Endothelial cell (in vitro differentiated cells): Measurements from ENCODE around the gene PPM1D. TPM values are rescaled to one million over a fixed set of nuclear protein-coding genes. Genes with fewer than 3 reads are reported as not detected.

ENCODE experiments used
- DNase-seq: peaks from one replicate; pipeline ENCODE4 v3.0.0; 2021; ENCODE audit warnings: low spot score
- H3K27ac Mint-ChIP-seq: one replicate; pipeline ENCODE4 v1.8.0; 2021; ENCODE audit warnings: mixed read lengths, inconsistent platforms; ENCODE audit not compliant: unreplicated experiment
- H3K27me3 Mint-ChIP-seq: one replicate; pipeline ENCODE4 v1.8.0; 2021; ENCODE audit warnings: mild to moderate bottlenecking, moderate library complexity, mixed read lengths, inconsistent platforms; ENCODE audit not compliant: unreplicated experiment
- H3K36me3 Mint-ChIP-seq: one replicate; pipeline ENCODE4 v1.8.0; 2021; ENCODE audit warnings: mild to moderate bottlenecking, low read depth, mixed read lengths, inconsistent platforms; ENCODE audit not compliant: unreplicated experiment
- H3K4me1 Mint-ChIP-seq: one replicate; pipeline ENCODE4 v1.8.0; 2021; ENCODE audit warnings: mild to moderate bottlenecking, mixed read lengths, inconsistent platforms; ENCODE audit not compliant: unreplicated experiment
- H3K4me3 Mint-ChIP-seq: one replicate; pipeline ENCODE4 v1.8.0; 2021; ENCODE audit warnings: mild to moderate bottlenecking, mixed read lengths, inconsistent platforms; ENCODE audit not compliant: unreplicated experiment
- H3K9me3 Mint-ChIP-seq: one replicate; pipeline ENCODE4 v1.8.0; 2021; ENCODE audit warnings: mixed read lengths, inconsistent platforms; ENCODE audit not compliant: unreplicated experiment
- total RNA-seq: library from RNA; stranded (reverse); fragmentation: NEBNext Ultra II Directional; extraction: Animal tissue kit (Norgen Biotek cat#: 25700); gene quantifications from one replicate; pipeline ENCODE4 v1.2.1, GENCODE V29; 2021; ENCODE audit not compliant: unreplicated experiment
- TF ChIP-seq, protein P1 (sequence below): fragments of 200-600 bp; sonication (generic); IDR thresholded peaks from one replicate; pipeline ENCODE4 v1.5.0; 2021; ENCODE audit warnings: antibody characterized with exemption; ENCODE audit not compliant: unreplicated experiment

Gene PPM1D
- total RNA-seq, 1 donor from 2014 or later, result 14.6 TPM

DNA sequence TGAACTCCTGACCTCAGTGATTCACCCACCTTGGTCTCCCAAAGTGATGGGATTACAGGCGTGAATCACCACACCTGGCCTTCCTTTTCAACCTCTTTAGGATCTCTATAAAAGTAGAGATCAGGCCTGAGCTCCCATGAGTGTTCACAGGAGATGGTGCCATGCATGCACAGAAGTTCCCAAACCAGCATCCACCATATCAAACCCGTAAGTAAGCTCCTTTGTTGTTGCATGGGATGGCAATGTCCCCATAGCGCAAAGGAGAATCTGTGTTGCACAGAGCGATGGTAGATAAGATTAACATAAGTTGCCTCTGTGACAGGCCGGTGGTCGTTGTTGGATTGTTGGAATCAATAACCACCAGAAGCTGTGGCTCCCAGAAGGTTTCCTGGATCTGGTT, 34.8 kb upstream of the PPM1D start:
- H3K4me1 Mint-ChIP-seq, result no peaks in the 10 kb centered on the region

DNA sequence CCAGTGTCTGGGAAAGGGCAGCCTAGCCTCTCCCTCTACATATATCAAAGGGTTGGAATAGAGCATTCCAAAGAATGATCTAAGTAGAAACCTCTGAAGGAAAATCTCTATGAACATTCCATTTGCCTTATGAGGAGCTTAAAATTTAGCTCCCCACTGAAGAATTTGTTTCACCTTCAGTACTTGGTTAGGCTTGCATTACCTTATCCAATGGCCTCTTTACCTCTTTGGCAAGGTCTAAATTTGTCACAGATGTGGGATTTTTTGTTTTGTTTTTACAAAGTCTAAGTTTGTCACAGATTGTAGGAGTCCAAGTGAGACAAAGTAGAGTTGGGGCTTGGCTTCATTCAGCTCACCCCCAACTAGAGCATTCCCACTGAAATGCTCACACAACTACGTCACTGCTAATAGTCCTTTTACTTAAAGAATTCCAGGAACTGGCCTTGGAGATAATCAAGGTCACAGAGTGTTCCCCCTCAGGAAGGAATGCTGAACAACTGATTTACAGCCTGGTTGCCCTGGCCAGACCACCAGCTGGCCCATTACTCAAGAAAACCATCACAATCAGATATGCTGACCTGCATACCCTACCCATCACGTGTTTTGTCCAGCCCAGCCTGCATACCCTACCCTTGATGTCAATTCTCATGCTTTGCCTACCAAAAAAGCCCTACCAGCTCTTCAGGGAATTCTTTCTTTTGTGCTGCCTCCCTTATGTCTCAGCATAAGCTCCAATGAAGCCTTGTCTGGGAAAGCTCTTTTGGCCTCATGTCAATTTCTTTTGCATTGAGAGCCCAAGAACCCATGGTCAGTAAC, 26.5 kb upstream of the PPM1D start:
- Mint-ChIP-seq H3K27ac (no peak overlapping the region), H3K4me3 (no peak overlapping the region), H3K27me3 (no peaks in the 10 kb centered on the region), H3K36me3 (no peaks in the 10 kb centered on the region), H3K4me1 (peaks cover 14% of the 10 kb centered on the region), H3K9me3 (no peaks in the 10 kb centered on the region)
- DNase-seq, result no peak
- TF ChIP-seq, protein P1, sequence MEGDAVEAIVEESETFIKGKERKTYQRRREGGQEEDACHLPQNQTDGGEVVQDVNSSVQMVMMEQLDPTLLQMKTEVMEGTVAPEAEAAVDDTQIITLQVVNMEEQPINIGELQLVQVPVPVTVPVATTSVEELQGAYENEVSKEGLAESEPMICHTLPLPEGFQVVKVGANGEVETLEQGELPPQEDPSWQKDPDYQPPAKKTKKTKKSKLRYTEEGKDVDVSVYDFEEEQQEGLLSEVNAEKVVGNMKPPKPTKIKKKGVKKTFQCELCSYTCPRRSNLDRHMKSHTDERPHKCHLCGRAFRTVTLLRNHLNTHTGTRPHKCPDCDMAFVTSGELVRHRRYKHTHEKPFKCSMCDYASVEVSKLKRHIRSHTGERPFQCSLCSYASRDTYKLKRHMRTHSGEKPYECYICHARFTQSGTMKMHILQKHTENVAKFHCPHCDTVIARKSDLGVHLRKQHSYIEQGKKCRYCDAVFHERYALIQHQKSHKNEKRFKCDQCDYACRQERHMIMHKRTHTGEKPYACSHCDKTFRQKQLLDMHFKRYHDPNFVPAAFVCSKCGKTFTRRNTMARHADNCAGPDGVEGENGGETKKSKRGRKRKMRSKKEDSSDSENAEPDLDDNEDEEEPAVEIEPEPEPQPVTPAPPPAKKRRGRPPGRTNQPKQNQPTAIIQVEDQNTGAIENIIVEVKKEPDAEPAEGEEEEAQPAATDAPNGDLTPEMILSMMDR, result no peak

More for the DNA sequence above, 34.8 kb upstream of the PPM1D start:
- no peak for DNase-seq
- Mint-ChIP-seq H3K4me3 (no peak overlapping the region), H3K27ac (no peak overlapping the region), H3K9me3 (no peaks in the 10 kb centered on the region), H3K36me3 (no peaks in the 10 kb centered on the region), H3K27me3 (peaks cover 1% of the 10 kb centered on the region)
- TF ChIP-seq, protein P1, result no peak

DNA sequence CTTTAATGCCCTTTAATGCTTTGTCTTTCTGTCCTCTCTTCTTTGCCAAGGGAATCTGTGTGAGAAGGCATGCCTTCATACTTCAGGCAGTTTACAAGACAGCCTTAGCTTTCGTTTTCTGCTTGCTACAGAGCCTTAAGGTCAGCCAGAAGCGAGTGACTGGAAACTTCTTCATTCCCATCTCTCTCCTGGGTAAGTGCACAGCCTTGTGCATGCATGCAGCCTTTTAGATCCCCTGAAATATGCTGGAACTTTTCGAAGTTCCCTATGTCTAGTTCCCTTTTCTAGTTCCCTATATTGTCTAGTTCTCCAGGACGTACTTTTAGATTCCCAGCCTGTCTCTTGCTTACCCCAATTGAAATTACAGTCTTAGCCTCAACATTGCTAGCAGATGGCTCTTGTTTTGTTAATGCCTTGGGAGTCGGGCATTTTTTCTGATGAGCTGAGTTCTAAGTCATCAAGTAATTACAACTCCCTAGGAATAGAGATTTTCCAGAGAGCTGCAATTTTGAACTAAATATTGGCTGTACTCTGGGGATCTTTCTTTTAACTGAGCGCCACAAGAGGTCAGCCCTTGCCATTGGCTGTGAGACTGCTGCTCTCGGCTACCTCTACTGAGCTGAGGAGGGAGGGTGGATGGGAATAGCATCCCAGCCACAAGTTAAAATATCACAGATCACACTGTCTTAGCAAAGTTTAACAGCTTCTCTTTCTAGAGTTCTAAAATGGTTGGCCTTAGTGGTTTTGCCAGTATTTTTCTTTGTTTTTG, 22.7 kb upstream of the PPM1D start:
- Mint-ChIP-seq H3K27ac (no peak overlapping the region), H3K4me1 (peaks cover 4% of the 10 kb centered on the region), H3K9me3 (no peaks in the 10 kb centered on the region), H3K27me3 (no peaks in the 10 kb centered on the region), H3K36me3 (no peaks in the 10 kb centered on the region), H3K4me3 (no peak overlapping the region)
- TF ChIP-seq, protein P1, result no peak
- DNase-seq, result no peak

DNA sequence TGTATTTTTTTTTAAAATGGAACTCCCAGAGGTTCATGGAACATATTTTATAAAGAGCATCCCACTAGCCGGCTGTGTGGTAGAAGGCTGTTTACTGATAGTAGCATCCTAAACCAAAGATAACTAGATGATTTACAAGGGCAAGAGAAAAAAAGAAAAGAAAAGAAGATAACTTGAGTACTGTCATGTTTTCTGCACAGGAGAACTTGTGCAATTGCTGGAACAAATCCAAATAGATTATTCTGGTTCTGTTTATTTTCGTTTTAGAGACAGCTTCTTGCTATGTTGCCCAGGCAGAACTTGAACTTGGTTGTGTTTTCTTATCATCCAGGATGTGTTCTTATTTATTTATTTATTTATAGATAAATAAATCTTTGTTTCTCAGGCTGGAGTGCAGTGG, 20.9 kb upstream of the PPM1D start:
- no peaks in the 10 kb centered on the region for H3K27me3 Mint-ChIP-seq

More for the DNA sequence above, 20.9 kb upstream of the PPM1D start:
- DNase-seq, result no peak
- no peaks in the 10 kb centered on the region for H3K36me3 Mint-ChIP-seq
- H3K27ac Mint-ChIP-seq, result no peak overlapping the region
- H3K4me3 Mint-ChIP-seq, result no peak overlapping the region
- TF ChIP-seq, protein P1, result no peak
- no peaks in the 10 kb centered on the region for H3K9me3 Mint-ChIP-seq
- H3K4me1 Mint-ChIP-seq, result no peaks in the 10 kb centered on the region
